ENCODE results near the gene GNAS.
"Not testable (repeated sequence)": the region's sequence is repeated elsewhere in the genome, so short reads cannot be mapped to it uniquely, and the experiment has no call there.

Gene GNAS

GRCh38 chr20:58828804-58829203 lies 23.7 kb upstream of the GNAS start:
- DNase-seq: not testable (repeated sequence)

GRCh38 chr20:58829531-58829941 lies 23.0 kb upstream of the GNAS start:
- no peak for DNase-seq

GRCh38 chr20:58832457-58832856 lies 20.1 kb upstream of the GNAS start:
- no peak for DNase-seq

GRCh38 chr20:58833921-58834320 lies 18.6 kb upstream of the GNAS start:
- no peak for DNase-seq

GRCh38 chr20:58835231-58835630 lies 17.3 kb upstream of the GNAS start:
- DNase-seq: no peak

- DNase-seq: no peak
Observed at GRCh38 chr20:58836616-58837204, 15.8 kb upstream of the GNAS start.

- DNase-seq: no peak
Observed at GRCh38 chr20:58837717-58838116, 14.8 kb upstream of the GNAS start.

GRCh38 chr20:58838174-58838573 lies 14.3 kb upstream of the GNAS start:
- DNase-seq: no peak

- DNase-seq: peak; percentile 17
Observed at GRCh38 chr20:58839474-58839874, 13.0 kb upstream of the GNAS start.

GRCh38 chr20:58839991-58840747 lies 12.3 kb upstream of the GNAS start:
- no peak for DNase-seq

GRCh38 chr20:58840816-58841538 lies 11.5 kb upstream of the GNAS start:
- no peak for DNase-seq

- DNase-seq: no peak
Observed at GRCh38 chr20:58841539-58842264, 10.8 kb upstream of the GNAS start.

GRCh38 chr20:58842276-58842675 lies 10.2 kb upstream of the GNAS start:
- no peak for DNase-seq

- DNase-seq: no peak
Observed at GRCh38 chr20:58843128-58843556, 9.4 kb upstream of the GNAS start.

GRCh38 chr20:58845706-58846105 lies 6.8 kb upstream of the GNAS start:
- DNase-seq: no peak

- DNase-seq: no peak
Observed at GRCh38 chr20:58847463-58847862, 5.1 kb upstream of the GNAS start.

GRCh38 chr20:58850693-58851174 lies 1.8 kb upstream of the GNAS start, which contains the start of gene GNAS-AS1:
GNAS-AS1 (minus strand) TSS chr20:58850902.
- peak; percentile 70 for DNase-seq

GRCh38 chr20:58851221-58851968 lies 1.1 kb upstream of the GNAS start:
- DNase-seq: no peak

GRCh38 chr20:58851969-58852458 lies 502 bp upstream of the GNAS start:
- DNase-seq: no peak

- no peak for DNase-seq
Observed at GRCh38 chr20:58853466-58853865, 950 bp downstream of the GNAS start.

GRCh38 chr20:58853976-58854637 lies 1.6 kb downstream of the GNAS start:
- no peak for DNase-seq
